GM21526 (cell line): ENCODE results near the gene ALCAM.
A peak's percentile ranks its signal among the peaks of the same experiment; 100 is the strongest.

Experiments
- ATAC-seq: cut with Tn5 transposase; IDR thresholded peaks from one replicate; pipeline ENCODE4 v1.9.1; 2021; ENCODE audit warnings: moderate library complexity; ENCODE audit not compliant: unreplicated experiment, low FRiP score

Gene ALCAM

DNA sequence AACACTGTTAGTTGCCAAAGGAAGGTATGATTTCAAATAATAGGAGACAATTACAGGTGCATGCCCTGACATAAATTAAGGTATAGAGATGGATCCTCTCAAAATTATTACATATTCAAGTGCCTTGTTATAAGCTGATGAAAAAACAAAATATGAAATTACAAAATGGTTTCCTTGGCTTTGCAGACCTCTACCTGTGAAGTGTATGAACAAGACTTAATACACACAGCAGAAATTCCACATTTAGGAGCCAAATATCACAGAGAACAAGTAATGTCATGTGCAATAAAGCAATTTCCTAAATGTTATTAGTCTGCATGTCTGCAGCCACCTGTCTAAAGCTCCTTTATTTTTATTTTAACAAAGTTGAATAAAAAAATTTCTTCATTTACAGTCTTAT, 151.5 kb downstream of the ALCAM start:
- ATAC-seq = no peak

DNA sequence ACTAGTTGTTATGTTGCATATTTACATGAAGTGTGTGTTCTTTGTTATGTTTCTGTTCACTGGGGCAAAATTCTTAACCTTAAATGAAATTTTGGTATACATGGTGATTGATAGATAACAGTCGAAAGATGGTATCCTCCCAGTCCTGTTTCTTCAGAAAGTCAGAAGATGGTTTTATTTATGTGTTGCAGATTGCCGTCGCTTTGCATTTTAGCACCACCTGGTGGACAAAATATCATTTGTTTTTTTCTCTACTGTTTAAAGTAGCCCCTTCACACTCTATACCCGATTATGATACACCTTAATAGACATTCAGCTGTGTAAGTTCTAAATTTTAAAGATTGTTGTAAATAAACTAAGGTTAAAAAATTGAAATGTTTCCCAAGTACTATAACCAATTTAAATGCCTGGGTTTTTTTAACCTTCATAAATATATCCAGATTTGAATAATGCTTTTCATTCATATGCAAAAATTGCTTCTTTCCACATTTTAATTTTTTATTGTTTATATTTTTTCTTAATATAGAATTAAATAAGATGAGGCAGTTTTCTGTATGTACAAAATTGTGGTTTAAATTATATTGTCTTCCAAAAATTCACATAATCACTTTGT, 152.2 kb downstream of the ALCAM start:
- peak; percentile 93 for ATAC-seq

DNA sequence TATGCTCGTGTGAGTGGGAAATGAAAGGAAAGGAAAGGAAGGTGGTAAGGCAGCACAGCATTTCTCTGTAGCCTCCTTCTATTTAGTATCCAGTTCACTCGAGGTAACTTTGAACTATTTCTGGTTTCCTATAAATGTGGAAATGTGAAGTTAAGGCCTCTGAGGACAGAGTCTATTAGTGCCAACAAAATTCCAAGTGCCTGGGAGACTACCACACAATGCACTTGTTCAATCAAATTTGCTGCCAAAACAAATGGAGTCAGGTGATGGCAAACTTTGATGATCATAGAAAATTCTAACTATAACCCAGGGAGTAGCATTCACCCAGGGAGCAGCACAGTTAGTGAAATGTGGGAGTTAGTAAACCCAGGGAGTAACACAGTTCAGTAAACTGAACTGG, 155.1 kb downstream of the ALCAM start:
- ATAC-seq = no peak

DNA sequence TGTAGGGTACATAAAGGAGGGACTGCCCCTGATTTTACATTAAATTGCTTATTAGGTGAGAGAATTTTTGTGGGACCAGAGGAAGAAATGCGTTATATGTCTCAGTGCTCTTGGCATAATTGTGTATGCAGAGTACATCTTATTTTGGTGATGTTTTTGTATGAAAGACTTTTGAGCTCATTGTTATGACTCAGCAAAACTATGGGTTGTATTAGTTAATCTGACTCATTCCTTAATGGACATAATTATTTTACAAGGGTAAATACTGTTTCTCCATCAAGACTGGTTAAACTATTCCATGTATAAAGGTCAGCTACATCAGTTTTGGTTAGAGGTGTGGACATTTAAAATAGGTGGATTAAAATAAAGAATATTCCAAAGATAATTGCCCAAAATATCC, 156.8 kb downstream of the ALCAM start:
- no peak for ATAC-seq

DNA sequence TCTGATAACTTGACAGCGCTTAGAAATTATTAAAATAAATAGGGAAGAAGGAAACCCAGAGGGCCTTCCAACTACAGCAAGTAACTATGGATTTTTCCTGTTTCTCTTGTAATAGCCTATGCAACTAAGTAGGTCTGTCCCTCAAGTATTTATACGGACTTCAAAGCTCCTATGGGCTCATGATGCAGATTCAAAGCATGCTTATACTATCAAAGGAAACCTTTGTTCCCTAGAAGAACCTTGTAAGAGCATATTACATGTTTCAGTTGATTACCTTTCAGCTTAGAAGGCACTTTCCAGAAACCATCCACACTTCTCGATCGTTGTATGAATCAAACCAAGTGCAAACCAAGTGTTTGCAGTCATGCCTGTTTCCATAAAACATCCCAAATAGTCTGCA, 158.8 kb downstream of the ALCAM start:
- no peak for ATAC-seq

DNA sequence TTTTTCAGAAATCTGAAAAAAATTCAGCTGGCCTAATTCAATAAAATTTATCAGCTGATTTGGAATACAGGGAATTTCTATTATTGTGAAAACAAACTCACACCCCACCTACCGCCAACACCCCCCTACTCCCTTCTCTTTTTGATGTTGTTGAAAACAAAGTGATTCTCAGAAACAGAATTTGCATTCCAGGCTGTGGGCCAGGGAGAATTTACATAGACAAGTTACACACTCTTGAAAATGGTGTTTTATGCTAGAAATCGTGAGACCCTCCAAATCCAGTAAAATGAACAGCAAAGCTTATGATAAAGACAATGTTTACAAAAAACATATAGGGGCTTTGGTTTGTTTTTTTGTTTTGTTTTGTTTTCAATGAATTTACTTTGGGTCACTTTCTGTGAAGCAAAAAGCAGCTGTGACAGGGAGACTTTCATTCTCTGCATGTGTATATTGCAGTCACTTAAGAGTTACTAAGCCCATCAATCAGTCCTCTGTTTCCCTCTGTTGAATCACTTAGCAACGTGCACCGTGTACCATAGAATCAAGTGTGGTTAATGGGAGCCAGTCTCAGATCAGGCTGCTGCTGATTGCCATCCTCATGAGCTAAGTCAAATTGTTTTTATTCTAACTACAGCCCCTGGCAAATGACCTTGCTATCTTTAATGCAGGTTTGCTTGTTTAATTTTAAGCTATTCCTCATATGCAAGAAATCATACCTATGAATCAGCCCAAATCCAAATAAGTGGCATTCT, 159.8 kb downstream of the ALCAM start:
- no peak for ATAC-seq

DNA sequence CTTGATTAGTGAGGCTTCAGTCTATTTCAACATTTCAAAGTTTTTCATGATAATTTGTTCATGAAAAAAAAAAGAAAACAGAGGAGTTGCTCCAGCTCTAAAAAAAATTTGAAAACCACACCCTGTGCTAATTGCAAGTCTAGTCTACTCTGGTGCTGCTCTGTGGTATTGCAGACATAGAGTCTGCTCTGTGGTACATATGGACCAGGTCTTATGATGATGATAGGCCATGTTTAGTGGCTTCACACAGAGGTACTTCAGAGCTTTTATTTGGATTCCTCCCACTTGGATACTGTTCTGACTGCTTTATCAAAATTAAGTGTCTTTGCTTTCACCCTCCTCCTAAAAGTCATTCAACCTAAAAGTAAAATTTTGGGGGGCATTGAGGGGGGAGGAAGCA, 160.8 kb downstream of the ALCAM start:
- no peak for ATAC-seq

DNA sequence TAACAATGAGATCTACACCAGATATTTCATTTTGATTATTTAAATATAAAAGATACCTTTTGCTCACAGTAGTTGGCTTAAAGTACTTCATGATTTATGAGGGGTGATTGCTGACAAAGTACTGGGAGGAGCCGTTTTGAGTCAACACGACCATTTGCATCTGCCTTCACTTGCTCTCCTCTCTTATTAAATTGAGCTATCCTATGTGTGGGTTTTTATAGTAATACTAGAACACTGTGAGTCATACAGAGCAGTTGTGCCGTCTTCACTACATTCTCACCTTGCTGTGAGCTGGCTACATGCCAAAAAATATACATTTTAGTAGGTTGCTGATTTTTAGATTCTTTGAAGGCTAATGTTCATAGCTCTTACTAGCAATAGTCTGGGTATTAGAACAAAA, 161.2 kb downstream of the ALCAM start:
- no peak for ATAC-seq

DNA sequence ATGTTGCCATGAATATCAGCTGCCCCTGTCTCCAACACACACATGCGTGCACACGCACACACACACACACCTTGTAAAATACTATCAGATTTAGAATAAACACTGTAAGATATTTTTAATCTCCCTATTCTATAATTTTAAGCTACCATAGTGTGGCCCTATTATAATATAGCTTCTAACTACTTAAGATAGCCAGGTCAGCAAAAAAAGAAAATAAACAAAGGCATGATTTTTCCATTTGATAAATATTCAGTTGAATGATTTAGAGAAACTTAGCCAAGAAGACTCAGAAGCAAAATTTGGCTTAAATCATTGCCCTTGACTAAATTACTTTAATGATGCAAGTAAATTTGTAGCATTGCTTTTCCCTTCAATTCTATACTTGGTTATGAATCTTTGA, 162.2 kb downstream of the ALCAM start:
- ATAC-seq = no peak

DNA sequence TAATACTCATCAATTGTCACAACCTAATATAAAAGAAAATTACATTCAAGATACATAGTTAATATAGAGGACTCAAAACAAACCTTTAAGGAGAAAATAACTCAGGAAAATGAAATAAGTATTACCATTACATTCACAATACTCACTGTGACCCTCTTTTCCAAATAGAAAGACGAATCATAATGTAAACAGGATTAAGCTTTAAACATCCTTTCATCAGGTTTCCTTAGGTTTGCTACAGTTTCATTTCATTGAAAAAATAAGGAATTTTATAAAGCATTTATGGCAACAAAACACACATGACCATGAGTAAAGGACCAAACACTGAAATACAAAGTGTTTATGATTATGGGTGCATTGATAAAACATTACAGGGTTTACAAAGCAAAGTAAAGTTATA, 162.7 kb downstream of the ALCAM start:
- ATAC-seq = no peak

DNA sequence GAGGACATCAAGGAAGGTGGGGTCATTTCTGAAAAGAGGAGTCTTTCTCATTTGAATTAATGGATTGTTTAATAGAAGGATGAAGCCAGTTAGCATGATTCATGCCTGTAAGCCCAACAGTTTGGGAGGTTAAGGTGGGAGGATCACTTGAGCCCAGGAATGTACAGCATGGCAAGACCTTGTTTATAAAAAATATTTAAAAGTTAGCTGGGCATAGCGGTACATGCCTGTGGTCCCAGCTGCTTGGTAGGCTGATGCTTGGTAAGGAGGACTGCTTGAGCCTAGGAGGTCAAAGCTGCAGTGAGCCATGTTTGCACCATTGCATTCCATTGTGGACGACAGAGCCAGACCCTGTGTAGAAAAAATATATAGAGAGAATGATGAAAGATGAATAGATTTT, 165.5 kb downstream of the ALCAM start:
- no peak for ATAC-seq

DNA sequence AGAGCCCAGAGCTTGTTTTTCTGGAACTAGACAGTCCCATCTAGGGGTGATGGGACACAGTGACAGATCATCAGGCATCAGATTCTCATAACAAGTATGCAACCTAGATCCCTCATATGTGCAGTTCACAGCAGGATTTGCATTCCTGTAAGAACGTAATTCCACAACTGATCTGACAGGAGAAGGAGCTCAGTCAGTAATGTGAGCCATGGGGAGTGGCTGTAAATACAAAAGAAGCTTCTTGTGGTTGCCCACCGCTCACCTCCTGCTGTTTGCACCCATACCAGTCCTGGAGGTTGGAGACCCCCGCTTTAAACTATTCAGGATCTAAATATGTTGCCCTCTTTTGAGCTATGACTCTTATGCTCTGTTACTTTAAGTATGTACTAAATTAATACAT, 167.3 kb downstream of the ALCAM start:
- ATAC-seq = no peak

DNA sequence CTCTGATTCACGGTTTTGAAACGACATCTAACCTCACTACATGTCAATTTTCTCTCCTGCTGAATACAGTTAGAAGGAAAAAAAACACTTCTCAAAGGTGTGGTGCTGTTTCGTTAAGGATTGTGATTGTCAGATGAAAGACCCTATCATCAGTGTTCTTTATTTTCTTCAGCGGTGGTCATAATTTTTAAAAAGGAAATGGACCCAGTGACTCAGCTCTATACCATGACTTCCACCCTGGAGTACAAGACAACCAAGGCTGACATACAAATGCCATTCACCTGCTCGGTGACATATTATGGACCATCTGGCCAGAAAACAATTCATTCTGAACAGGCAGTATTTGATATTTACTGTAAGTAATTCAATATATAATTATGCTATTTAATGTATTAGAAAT, 167.8 kb downstream of the ALCAM start:
- ATAC-seq = no peak

DNA sequence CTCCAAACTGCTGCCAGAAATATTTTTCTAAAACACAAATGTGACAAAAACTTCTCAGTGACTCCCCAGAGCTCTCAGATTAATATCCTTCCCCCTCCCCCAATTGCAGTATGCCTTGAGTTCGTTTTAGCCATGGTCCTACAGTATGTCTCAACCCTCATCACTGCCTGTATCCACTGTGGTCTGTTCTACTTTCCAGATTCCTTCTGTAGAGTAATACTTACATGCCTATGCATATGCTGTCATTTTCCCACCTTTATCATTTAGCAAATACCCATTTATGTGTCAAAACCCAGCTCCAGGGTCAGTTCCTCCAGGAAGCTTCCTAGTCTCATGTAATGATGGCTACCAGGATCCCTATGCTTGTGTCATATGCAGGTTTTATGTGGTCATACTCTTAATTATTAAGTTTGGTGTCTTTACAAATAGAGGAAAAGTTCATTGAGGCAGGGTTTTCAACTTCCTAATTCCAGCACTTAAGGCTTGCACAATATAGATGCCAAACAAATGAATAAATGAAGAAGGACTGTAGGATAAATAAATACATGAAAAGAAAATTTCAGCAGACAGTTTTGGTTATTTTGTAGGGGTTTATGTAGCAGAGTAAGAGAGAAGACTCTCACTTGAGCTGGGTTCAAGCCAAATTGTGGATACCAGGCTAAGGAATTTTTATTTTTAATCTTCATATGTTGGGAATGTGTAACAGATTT, 170.8 kb downstream of the ALCAM start:
- ATAC-seq = no peak

DNA sequence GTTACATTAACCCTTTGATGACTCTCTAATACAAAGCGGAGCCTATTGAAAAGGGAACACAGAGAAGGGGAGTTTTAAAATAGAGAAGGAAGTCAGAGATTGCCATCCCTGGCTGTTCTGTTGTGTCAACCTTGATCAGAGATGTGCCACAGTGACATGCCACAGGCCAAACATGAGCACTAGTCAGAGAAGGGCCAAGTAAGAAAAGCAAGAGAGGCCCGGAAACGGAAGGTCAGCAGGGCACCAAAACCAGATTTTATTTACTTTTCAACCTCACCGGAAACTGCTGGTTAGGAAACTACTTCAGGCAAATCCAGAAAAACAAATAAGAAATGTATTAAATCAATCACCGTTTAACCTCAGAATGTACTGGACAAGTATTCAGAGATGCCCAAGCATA, 171.8 kb downstream of the ALCAM start:
- no peak for ATAC-seq

DNA sequence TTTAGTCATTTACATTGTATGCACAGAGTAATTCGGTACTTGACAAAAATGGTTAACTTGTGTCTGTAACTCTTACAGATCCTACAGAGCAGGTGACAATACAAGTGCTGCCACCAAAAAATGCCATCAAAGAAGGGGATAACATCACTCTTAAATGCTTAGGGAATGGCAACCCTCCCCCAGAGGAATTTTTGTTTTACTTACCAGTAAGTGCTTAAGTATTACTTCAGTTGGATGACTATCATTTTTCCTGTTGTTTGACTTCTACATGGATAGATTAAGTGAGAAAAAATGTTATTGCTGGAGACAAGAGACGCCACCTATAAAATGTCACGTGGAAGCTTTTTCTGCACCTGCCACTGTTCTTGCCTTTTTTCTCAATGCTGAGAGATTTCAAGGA, 173.2 kb downstream of the ALCAM start:
- ATAC-seq = no peak

DNA sequence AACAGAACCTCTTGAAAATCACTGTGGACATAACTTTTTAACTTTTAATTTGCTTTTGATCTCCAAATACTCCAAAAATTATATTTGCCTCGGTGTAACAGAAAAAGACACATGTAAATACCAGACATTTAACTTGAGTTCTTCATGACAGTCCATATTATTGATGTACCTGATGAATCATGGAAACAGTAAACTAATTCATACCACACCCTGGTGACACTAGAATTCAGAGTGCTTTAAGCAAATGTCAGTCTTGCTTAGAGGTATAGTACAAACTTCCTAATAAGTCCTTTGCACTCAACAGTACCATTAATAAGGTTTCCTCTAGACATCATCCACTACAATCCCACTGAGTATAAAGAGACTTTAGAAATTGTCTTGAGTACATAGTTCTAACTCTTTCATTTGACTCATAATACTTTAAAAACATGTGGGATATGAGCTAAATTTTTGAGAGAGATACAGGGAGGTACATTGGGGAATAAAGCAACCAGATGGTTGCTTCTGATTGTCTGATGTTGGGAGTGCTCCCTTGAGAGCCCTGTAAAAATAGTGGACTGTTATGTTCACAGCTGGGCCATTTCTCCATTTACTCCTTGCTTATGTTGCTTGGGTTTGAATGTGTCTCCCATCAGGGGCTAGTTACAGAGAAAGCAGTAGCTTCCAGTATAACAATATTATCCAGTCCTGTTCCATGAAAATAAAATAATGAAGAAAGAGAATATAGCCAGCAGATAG, 175.7 kb downstream of the ALCAM start:
- ATAC-seq = no peak

DNA sequence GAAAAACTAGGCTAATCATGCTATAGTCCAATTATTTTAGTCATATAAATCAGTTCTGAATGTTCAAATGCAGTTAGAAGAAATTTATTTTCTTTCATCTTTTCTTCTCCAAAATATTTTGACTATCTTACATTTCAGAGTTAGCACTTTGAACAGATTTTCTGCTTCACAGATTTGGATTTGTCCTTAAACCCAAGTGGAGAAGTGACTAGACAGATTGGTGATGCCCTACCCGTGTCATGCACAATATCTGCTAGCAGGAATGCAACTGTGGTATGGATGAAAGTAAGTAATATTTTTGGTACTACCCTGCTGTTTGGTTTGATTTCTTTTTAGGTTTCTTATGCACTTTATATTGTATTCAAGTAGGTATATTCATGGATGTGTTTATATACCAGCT, 178.3 kb downstream of the ALCAM start:
- no peak for ATAC-seq

DNA sequence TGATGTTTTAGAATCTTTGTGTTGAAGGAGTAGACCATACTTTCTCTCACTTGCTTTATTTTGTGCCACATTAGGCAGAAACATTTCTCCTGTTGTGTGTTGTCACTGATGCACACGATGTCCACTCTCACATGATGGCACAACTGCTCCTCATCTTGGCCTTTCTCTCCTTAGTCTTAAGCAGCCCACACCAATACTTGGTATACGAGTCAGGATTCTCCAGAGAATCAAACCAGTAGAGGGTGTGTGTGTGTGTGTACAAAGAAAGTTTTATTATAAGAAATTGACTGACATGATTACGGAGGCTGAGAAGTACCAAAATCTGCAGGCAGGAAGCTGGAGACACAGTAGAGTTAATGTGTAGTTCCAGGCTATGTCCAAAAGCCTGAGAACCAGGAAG, 187.1 kb downstream of the ALCAM start:
- no peak for ATAC-seq

DNA sequence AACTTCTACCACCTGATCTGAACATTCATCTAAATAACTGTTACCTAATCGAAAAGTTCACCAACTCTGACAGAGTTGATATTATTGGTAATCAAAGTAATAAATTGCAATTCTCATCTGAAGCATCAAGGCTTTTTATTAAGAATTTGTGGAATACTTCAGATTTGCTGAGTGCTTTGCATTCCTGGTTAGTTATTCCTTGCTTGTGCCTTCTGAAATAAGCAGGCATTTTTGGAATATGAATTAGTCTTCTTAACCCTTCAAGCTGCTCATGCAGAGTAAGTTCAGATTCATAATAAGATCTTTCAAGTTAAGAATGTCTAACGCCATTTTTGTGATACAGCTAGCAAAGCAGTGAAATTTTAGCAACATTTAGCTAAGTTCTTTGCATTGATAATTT, 188.5 kb downstream of the ALCAM start:
- ATAC-seq = no peak

DNA sequence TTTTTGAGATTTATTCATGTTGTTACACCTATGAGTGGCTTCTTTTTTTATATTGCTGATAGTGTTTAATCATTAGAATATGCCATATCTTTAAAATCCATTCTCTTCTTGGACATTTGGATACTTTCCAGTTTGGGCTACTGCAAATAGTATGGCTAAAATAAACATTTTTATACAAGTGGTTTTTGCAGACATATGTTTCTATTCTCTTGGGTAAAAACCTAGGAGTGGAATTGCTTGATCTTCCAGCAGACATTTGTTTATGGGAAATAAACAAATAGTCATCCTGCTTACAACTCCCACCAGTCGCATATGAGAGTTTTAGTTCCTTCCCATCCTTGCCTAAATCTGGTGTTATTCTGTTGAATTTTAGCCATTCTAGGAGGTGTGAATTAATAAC, 193.1 kb downstream of the ALCAM start:
- no peak for ATAC-seq
